ENCODE data around the gene TARBP1. TPM values are rescaled to one million over a fixed set of nuclear protein-coding genes. Genes with fewer than 3 reads are reported as not detected.

TARBP1 gene
- total and polyA plus RNA-seq, 2 of the 8 experiments (the other 6 are each of a cell fraction or from before 2014, with no cell fraction given): 21.9 to 32.3 TPM

DNA sequence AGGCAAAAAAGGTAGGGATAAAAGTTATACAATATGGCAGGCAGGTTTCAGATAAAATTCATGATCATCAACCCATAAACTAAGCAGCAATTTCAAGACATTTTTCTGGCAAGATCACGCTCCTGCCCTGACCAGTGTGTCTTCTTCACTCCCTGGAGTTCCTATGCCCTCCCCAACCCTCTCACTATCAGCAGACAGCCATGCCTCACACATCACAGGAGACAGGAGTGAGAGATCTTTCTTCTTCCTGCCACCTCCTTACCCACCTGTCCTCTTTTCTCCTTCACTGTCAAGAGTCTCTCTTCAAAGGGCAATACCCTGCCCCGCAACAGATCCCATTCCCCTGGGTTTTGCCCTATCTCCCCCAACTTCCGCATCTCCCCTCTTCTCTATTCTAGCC is 77.3 kb downstream of the TARBP1 start:
- no peak overlapping the region for H3K56ac ChIP-seq (replicated peaks; ENCODE audit: insufficient read length, low read depth, low read length)
- TF ChIP-seq HDAC6 (IDR thresholded peaks at IDR 0.05; ENCODE audit: low read depth, low read length): no peak
- TF ChIP-seq RAD21 (IDR thresholded peaks at IDR 0.05 in 1 of 2, conservative IDR thresholded peaks at IDR 0.05 in 1 of 2; ENCODE audit: low read depth in 2 of 2, low read length in 2 of 2): no peak
- TF ChIP-seq EGR1 (IDR thresholded peaks at IDR 0.05; ENCODE audit: borderline replicate concordance, low read depth, low read length): no peak
- no peak for TF ChIP-seq RNF2 (IDR thresholded peaks at IDR 0.05; ENCODE audit: borderline replicate concordance, low read depth, low read length, missing control alignments, poor library complexity, severe bottlenecking)
- TF ChIP-seq PHF8 (conservative IDR thresholded peaks at IDR 0.05; ENCODE audit: low read depth, low read length): no peak
- TF ChIP-seq EP300 (IDR thresholded peaks at IDR 0.05; ENCODE audit: borderline replicate concordance in 1 of 2, low read depth in 2 of 2, low read length in 2 of 2): no peak
- no peak for TF ChIP-seq GABPA (IDR thresholded peaks at IDR 0.05; ENCODE audit: borderline replicate concordance, insufficient read depth, low read length)
- no peak for TF ChIP-seq SP4 (IDR thresholded peaks at IDR 0.05; ENCODE audit: low read length)
- TF ChIP-seq, protein P1, sequence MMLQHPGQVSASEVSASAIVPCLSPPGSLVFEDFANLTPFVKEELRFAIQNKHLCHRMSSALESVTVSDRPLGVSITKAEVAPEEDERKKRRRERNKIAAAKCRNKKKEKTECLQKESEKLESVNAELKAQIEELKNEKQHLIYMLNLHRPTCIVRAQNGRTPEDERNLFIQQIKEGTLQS (IDR thresholded peaks at IDR 0.05; ENCODE audit: insufficient read depth, low read depth, low read length): no peak
- TF ChIP-seq BACH1 (IDR thresholded peaks at IDR 0.05; ENCODE audit: low read length): no peak
- TF ChIP-seq KDM1A (IDR thresholded peaks at IDR 0.05; ENCODE audit: borderline replicate concordance, low read length): no peak
- TF ChIP-seq YY1 (IDR thresholded peaks at IDR 0.05; ENCODE audit: low read depth, low read length): no peak
- TF ChIP-seq CHD2 (IDR thresholded peaks at IDR 0.05; ENCODE audit: low read length): no peak

More for the DNA sequence above, 77.3 kb downstream of the TARBP1 start:
- no peak overlapping the region for H3K4me3 ChIP-seq (ENCODE audit: extremely low read depth in 1 of 4, insufficient read depth in 2 of 4, low read depth in 3 of 4, low read length in 4 of 4)
- no peaks in the 10 kb centered on the region for H3K23me2 ChIP-seq (ENCODE audit: low read depth, low read length)
- ChIA-PET CTCF (ENCODE audit: partially characterized antibody) (interaction anchor here (0.8 kb wide), 1 partner anchor 290 kb away, joined by 3 read pairs; no protein-coding TSS in a partner anchor), POLR2A (ENCODE audit: partially characterized antibody) (no interaction called here)
- H4K91ac ChIP-seq (replicated peaks; ENCODE audit: insufficient read length, low read length): no peak overlapping the region
- H3K79me2 ChIP-seq (ENCODE audit: control insufficient read depth in 1 of 2, insufficient read depth in 2 of 2, low read length in 2 of 2): no peaks in the 10 kb centered on the region
- FAIRE-seq (no peak), DNase-seq (ENCODE audit: low read depth in 1 of 2, low spot score in 2 of 2) (no peak)
- no peak overlapping the region for H2AFZ ChIP-seq (ENCODE audit: low read length)
- no peaks in the 10 kb centered on the region for H3K79me1 ChIP-seq (ENCODE audit: low read depth, low read length)
- no peak overlapping the region for H3K4ac ChIP-seq (replicated peaks; ENCODE audit: insufficient read length, low read depth, low read length)
- H2AK5ac ChIP-seq (ENCODE audit: low read depth, low read length): no peak overlapping the region
- H3K18ac ChIP-seq (ENCODE audit: extremely low read depth, low read length): no peak overlapping the region
- H3K27ac ChIP-seq (ENCODE audit: low read depth, low read length): no peak overlapping the region
- H3K9me3 ChIP-seq (ENCODE audit: insufficient read depth in 2 of 2, low read depth in 1 of 2, low read length in 1 of 2): no peaks in the 10 kb centered on the region
- H2BK15ac ChIP-seq (ENCODE audit: low read length): no peak overlapping the region
- no peak overlapping the region for H2BK12ac ChIP-seq (ENCODE audit: low read depth, low read length)
- no peak overlapping the region for H3K9ac ChIP-seq (replicated peaks in 1 of 4; ENCODE audit: extremely low read depth in 1 of 4, low read depth in 3 of 4, low read length in 3 of 4)
- H4K8ac ChIP-seq (ENCODE audit: extremely low read depth, insufficient read depth, low read length): no peak overlapping the region
- no peak overlapping the region for H3K14ac ChIP-seq (ENCODE audit: insufficient read length)
- H4K5ac ChIP-seq (ENCODE audit: insufficient read length, low read depth, low read length): no peak overlapping the region
- H3K27me3 ChIP-seq (replicated peaks in 1 of 4; ENCODE audit: control insufficient read depth in 3 of 4, extremely low read depth in 1 of 4, insufficient read depth in 3 of 4, low read length in 3 of 4): no peaks in the 10 kb centered on the region
- H4K20me1 ChIP-seq (replicated peaks in 1 of 2; ENCODE audit: control insufficient read depth in 1 of 2, insufficient read depth in 2 of 2, low read length in 2 of 2): peaks cover 0 to 2% of the 10 kb centered on the region in 2 experiments
- no peak overlapping the region for H2BK120ac ChIP-seq (replicated peaks; ENCODE audit: low read depth, low read length)
- H2BK5ac ChIP-seq (ENCODE audit: low read depth, low read length): no peak overlapping the region
- no peak overlapping the region for H3K23ac ChIP-seq (ENCODE audit: insufficient read length)
- H2BK20ac ChIP-seq (ENCODE audit: low read length): no peak overlapping the region
- no peaks in the 10 kb centered on the region for H3K4me1 ChIP-seq (replicated peaks in 1 of 4; ENCODE audit: control insufficient read depth in 3 of 4, insufficient read depth in 4 of 4, low read length in 3 of 4)
- no peaks in the 10 kb centered on the region; a peak in 3 of 8 replicates for H3K36me3 ChIP-seq (ENCODE audit: control insufficient read depth in 2 of 4, insufficient read depth in 4 of 4, low read length in 3 of 4)
- WGBS, 2 experiments (ENCODE audit: extremely low coverage in 1 of 2, insufficient coverage in 1 of 2, insufficient read length in 1 of 2, insufficient replicate concordance in 2 of 2, low coverage in 1 of 2, low lambda C conversion rate in 2 of 2, missing lambda C conversion rate in 1 of 2): 95% methylated on average over 3 of the region's 3 CpGs; no CpG with 5 or more reads in 1 of the 2 experiments
- no peak overlapping the region for H3K4me2 ChIP-seq (ENCODE audit: insufficient read depth in 1 of 2, low read depth in 2 of 2, low read length in 2 of 2)
